PC-3 (cell line): ENCODE measurements around the gene CAST.

Experiments used
- EZH2phosphoT487 ChIP-seq: fragments of 300-600 bp; sonication (generic); IDR thresholded peaks from 2 replicates; pipeline ENCODE4 v1.6.1; 2018; ENCODE audit warnings: mild to moderate bottlenecking, antibody characterized with exemption, low read length, borderline replicate concordance
- TF ChIP-seq, protein P1 (sequence below): fragments of 300-600 bp; sonication (generic); conservative IDR thresholded peaks from 2 replicates; pipeline ENCODE4 v1.5.1; 2017; ENCODE audit warnings: antibody characterized with exemption, low read depth, mild to moderate bottlenecking, low read length

DNA sequence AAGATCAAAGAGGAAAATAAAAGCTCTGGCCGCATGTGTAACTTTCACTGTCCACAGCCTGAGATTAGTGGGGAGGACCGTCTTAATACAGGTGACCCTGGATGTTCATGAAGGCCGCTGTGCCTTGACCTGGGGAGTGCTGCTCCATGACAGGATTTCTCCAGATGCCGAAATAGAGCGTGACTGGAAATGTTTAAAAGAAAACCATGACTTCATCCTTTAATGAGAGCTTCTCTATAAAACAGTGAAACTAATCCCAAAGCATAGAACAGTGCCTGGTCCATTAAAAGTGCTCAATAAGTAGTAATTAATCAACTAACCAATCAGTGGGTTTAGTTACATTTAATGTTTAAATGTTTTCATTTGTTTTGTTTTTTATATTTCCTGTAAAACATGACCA lies 82.8 kb downstream of the CAST start:
- TF ChIP-seq, protein P1, sequence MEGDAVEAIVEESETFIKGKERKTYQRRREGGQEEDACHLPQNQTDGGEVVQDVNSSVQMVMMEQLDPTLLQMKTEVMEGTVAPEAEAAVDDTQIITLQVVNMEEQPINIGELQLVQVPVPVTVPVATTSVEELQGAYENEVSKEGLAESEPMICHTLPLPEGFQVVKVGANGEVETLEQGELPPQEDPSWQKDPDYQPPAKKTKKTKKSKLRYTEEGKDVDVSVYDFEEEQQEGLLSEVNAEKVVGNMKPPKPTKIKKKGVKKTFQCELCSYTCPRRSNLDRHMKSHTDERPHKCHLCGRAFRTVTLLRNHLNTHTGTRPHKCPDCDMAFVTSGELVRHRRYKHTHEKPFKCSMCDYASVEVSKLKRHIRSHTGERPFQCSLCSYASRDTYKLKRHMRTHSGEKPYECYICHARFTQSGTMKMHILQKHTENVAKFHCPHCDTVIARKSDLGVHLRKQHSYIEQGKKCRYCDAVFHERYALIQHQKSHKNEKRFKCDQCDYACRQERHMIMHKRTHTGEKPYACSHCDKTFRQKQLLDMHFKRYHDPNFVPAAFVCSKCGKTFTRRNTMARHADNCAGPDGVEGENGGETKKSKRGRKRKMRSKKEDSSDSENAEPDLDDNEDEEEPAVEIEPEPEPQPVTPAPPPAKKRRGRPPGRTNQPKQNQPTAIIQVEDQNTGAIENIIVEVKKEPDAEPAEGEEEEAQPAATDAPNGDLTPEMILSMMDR = no peak
- TF ChIP-seq EZH2phosphoT487 = no peak
